ENCODE measurements around the gene ARHGEF10L.

The ARHGEF10L gene

GRCh38 chr1:17591814-17592430 is 52.4 kb downstream of the ARHGEF10L start:
- no peak overlapping the region for H3K4me2 ChIP-seq (ENCODE audit: low read length, poor library complexity, severe bottlenecking)
- H4K91ac ChIP-seq (ENCODE audit: low read length): no peak overlapping the region
- no peaks in the 10 kb centered on the region for H3K27me3 ChIP-seq (ENCODE audit: control insufficient read depth in 1 of 2, insufficient read depth in 1 of 2, low read length in 2 of 2)
- H3K4me3 ChIP-seq (ENCODE audit: insufficient read depth in 1 of 2, low read depth in 1 of 2, low read length in 2 of 2): no peak overlapping the region
- no peak overlapping the region for H2AFZ ChIP-seq (ENCODE audit: low read depth, low read length)
- no peaks in the 10 kb centered on the region for H3K9me3 ChIP-seq (ENCODE audit: control insufficient read depth, low read length)
- WGBS: 56% methylated on average over 7 of the region's 7 CpGs
- peaks cover 46% of the 10 kb centered on the region for H3K4me1 ChIP-seq (ENCODE audit: control insufficient read depth, insufficient read depth, low read depth, low read length)
- H4K8ac ChIP-seq (ENCODE audit: low read length): no peak overlapping the region
- no peak overlapping the region for H3K4ac ChIP-seq (ENCODE audit: low read depth in 1 of 2, low read length in 2 of 2)
- H3K23ac ChIP-seq (ENCODE audit: low read length in 2 of 2): no peak overlapping the region
- no peak overlapping the region for H2BK120ac ChIP-seq (ENCODE audit: low read depth, low read length)
- H3K79me1 ChIP-seq (replicated peaks; ENCODE audit: low read length, poor library complexity, severe bottlenecking): peaks cover 20% of the 10 kb centered on the region
- no peak overlapping the region for H3K9ac ChIP-seq (ENCODE audit: low read length)
- H2BK12ac ChIP-seq (ENCODE audit: low read length in 2 of 2): no peak overlapping the region
- no peak overlapping the region for H3K18ac ChIP-seq (ENCODE audit: low read depth in 1 of 2, low read length in 2 of 2)
- peak overlapping the region in 1 of 2 experiments; percentile 21 for H3K14ac ChIP-seq (ENCODE audit: low read length in 2 of 2)
- DNase-seq: no peak
- H2BK15ac ChIP-seq (ENCODE audit: low read depth, poor library complexity, severe bottlenecking): no peak overlapping the region
- no peak overlapping the region for H2AK5ac ChIP-seq (ENCODE audit: low read length, severe bottlenecking)
- H3K36me3 ChIP-seq (ENCODE audit: control insufficient read depth in 1 of 2, insufficient read depth in 2 of 2, low read depth in 1 of 2, low read length in 2 of 2): peaks cover 28 to 32% of the 10 kb centered on the region in 2 experiments
- H3K27ac ChIP-seq (ENCODE audit: low read length, poor library complexity, severe bottlenecking): no peak overlapping the region
- no peak overlapping the region for H2BK5ac ChIP-seq (ENCODE audit: low read depth, low read length, poor library complexity, severe bottlenecking)

GRCh38 chr1:17594026-17594425 is 54.5 kb downstream of the ARHGEF10L start:
- peaks cover 34 to 36% of the 10 kb centered on the region in 2 experiments for H3K36me3 ChIP-seq (ENCODE audit: control insufficient read depth in 1 of 2, insufficient read depth in 2 of 2, low read depth in 1 of 2, low read length in 2 of 2)

GRCh38 chr1:17594690-17595601 is 55.4 kb downstream of the ARHGEF10L start:
- 89% methylated on average over 8 of the region's 8 CpGs for WGBS
- Histone ChIP-seq H3K4ac (ENCODE audit: low read depth in 1 of 2, low read length in 2 of 2) (no peak overlapping the region), H3K18ac (ENCODE audit: low read depth in 1 of 2, low read length in 2 of 2) (no peak overlapping the region), H4K8ac (ENCODE audit: low read length) (no peak overlapping the region), H2BK15ac (ENCODE audit: low read depth, poor library complexity, severe bottlenecking) (no peak overlapping the region), H3K9me3 (ENCODE audit: control insufficient read depth, low read length) (no peaks in the 10 kb centered on the region), H3K23ac (ENCODE audit: low read length in 2 of 2) (no peak overlapping the region), H3K27me3 (ENCODE audit: control insufficient read depth in 1 of 2, insufficient read depth in 1 of 2, low read length in 2 of 2) (no peaks in the 10 kb centered on the region), H3K4me1 (ENCODE audit: control insufficient read depth, insufficient read depth, low read depth, low read length) (peaks cover 24% of the 10 kb centered on the region), H3K4me2 (ENCODE audit: low read length, poor library complexity, severe bottlenecking) (no peak overlapping the region), H2AFZ (ENCODE audit: low read depth, low read length) (no peak overlapping the region), H3K27ac (ENCODE audit: low read length, poor library complexity, severe bottlenecking) (no peak overlapping the region), H3K14ac (ENCODE audit: low read length in 2 of 2) (no peak overlapping the region), H3K79me1 (replicated peaks; ENCODE audit: low read length, poor library complexity, severe bottlenecking) (peaks cover 15% of the 10 kb centered on the region), H2AK5ac (ENCODE audit: low read length, severe bottlenecking) (no peak overlapping the region), H4K91ac (ENCODE audit: low read length) (no peak overlapping the region), H3K36me3 (ENCODE audit: control insufficient read depth in 1 of 2, insufficient read depth in 2 of 2, low read depth in 1 of 2, low read length in 2 of 2) (peaks cover 28 to 33% of the 10 kb centered on the region in 2 experiments), H3K9ac (ENCODE audit: low read length) (no peak overlapping the region), H3K4me3 (ENCODE audit: insufficient read depth in 1 of 2, low read depth in 1 of 2, low read length in 2 of 2) (no peak overlapping the region), H2BK5ac (ENCODE audit: low read depth, low read length, poor library complexity, severe bottlenecking) (no peak overlapping the region), H2BK120ac (ENCODE audit: low read depth, low read length) (no peak overlapping the region), H2BK12ac (ENCODE audit: low read length in 2 of 2) (no peak overlapping the region)
- DNase-seq: no peak

More at GRCh38 chr1:17594026-17594425, 54.5 kb downstream of the ARHGEF10L start:
- DNase-seq: no peak
- H3K27ac ChIP-seq (ENCODE audit: low read length, poor library complexity, severe bottlenecking): no peak overlapping the region
- no peak overlapping the region for H4K8ac ChIP-seq (ENCODE audit: low read length)
- peak overlapping the region; percentile 16 for H4K91ac ChIP-seq (ENCODE audit: low read length)
- H3K4me1 ChIP-seq (ENCODE audit: control insufficient read depth, insufficient read depth, low read depth, low read length): peaks cover 33% of the 10 kb centered on the region
- no peak overlapping the region for H2AFZ ChIP-seq (ENCODE audit: low read depth, low read length)
- H3K18ac ChIP-seq (ENCODE audit: low read depth in 1 of 2, low read length in 2 of 2): no peak overlapping the region
- no peaks in the 10 kb centered on the region for H3K9me3 ChIP-seq (ENCODE audit: control insufficient read depth, low read length)
- H2AK5ac ChIP-seq (ENCODE audit: low read length, severe bottlenecking): no peak overlapping the region
- H3K14ac ChIP-seq (ENCODE audit: low read length in 2 of 2): no peak overlapping the region
- H3K23ac ChIP-seq (ENCODE audit: low read length in 2 of 2): no peak overlapping the region
- no peak overlapping the region for H3K4me3 ChIP-seq (ENCODE audit: insufficient read depth in 1 of 2, low read depth in 1 of 2, low read length in 2 of 2)
- H3K4me2 ChIP-seq (ENCODE audit: low read length, poor library complexity, severe bottlenecking): no peak overlapping the region
- H3K9ac ChIP-seq (ENCODE audit: low read length): no peak overlapping the region
- 90% methylated on average over 4 of the region's 5 CpGs for WGBS
- no peaks in the 10 kb centered on the region for H3K27me3 ChIP-seq (ENCODE audit: control insufficient read depth in 1 of 2, insufficient read depth in 1 of 2, low read length in 2 of 2)
- peaks cover 23% of the 10 kb centered on the region for H3K79me1 ChIP-seq (replicated peaks; ENCODE audit: low read length, poor library complexity, severe bottlenecking)
- no peak overlapping the region for H2BK15ac ChIP-seq (ENCODE audit: low read depth, poor library complexity, severe bottlenecking)
- H2BK12ac ChIP-seq (ENCODE audit: low read length in 2 of 2): no peak overlapping the region
- no peak overlapping the region for H3K4ac ChIP-seq (ENCODE audit: low read depth in 1 of 2, low read length in 2 of 2)
- H2BK5ac ChIP-seq (ENCODE audit: low read depth, low read length, poor library complexity, severe bottlenecking): no peak overlapping the region
- H2BK120ac ChIP-seq (ENCODE audit: low read depth, low read length): no peak overlapping the region

GRCh38 chr1:17595602-17595925 is 56.1 kb downstream of the ARHGEF10L start:
- Histone ChIP-seq H3K36me3 (ENCODE audit: control insufficient read depth in 1 of 2, insufficient read depth in 2 of 2, low read depth in 1 of 2, low read length in 2 of 2) (peaks cover 27 to 30% of the 10 kb centered on the region in 2 experiments), H4K91ac (ENCODE audit: low read length) (no peak overlapping the region), H2AFZ (ENCODE audit: low read depth, low read length) (no peak overlapping the region), H3K4me1 (ENCODE audit: control insufficient read depth, insufficient read depth, low read depth, low read length) (peaks cover 23% of the 10 kb centered on the region), H3K27ac (ENCODE audit: low read length, poor library complexity, severe bottlenecking) (no peak overlapping the region), H3K4ac (ENCODE audit: low read depth in 1 of 2, low read length in 2 of 2) (no peak overlapping the region), H3K14ac (ENCODE audit: low read length in 2 of 2) (no peak overlapping the region), H3K4me3 (ENCODE audit: insufficient read depth in 1 of 2, low read depth in 1 of 2, low read length in 2 of 2) (no peak overlapping the region), H3K18ac (ENCODE audit: low read depth in 1 of 2, low read length in 2 of 2) (no peak overlapping the region), H3K9ac (ENCODE audit: low read length) (no peak overlapping the region), H2BK12ac (ENCODE audit: low read length in 2 of 2) (no peak overlapping the region), H3K9me3 (ENCODE audit: control insufficient read depth, low read length) (no peaks in the 10 kb centered on the region), H3K23ac (ENCODE audit: low read length in 2 of 2) (no peak overlapping the region), H3K4me2 (ENCODE audit: low read length, poor library complexity, severe bottlenecking) (no peak overlapping the region), H2BK5ac (ENCODE audit: low read depth, low read length, poor library complexity, severe bottlenecking) (no peak overlapping the region), H2BK15ac (ENCODE audit: low read depth, poor library complexity, severe bottlenecking) (no peak overlapping the region), H4K8ac (ENCODE audit: low read length) (no peak overlapping the region), H3K79me1 (replicated peaks; ENCODE audit: low read length, poor library complexity, severe bottlenecking) (peaks cover 11% of the 10 kb centered on the region), H2BK120ac (ENCODE audit: low read depth, low read length) (no peak overlapping the region), H2AK5ac (ENCODE audit: low read length, severe bottlenecking) (no peak overlapping the region), H3K27me3 (ENCODE audit: control insufficient read depth in 1 of 2, insufficient read depth in 1 of 2, low read length in 2 of 2) (no peaks in the 10 kb centered on the region)
- no peak for DNase-seq
- WGBS: 90% methylated on average over 10 of the region's 10 CpGs
